GM12878 (cell line): ENCODE results near the gene MORC3. TPM values are rescaled to one million over a fixed set of nuclear protein-coding genes. Genes with fewer than 3 reads are reported as not detected.
A peak's percentile ranks its signal among the peaks of the same experiment; 100 is the strongest.
"Not testable (repeated sequence)": the region's sequence is repeated elsewhere in the genome, so short reads cannot be mapped to it uniquely, and the experiment has no call there.

ENCODE experiments used
- ATAC-seq: fragments of 200-7000 bp; cut with Tn5 transposase; 3 replicates; pipeline ENCODE4 v1.9.1; 2020; ENCODE audit warnings: mild to moderate bottlenecking, moderate library complexity
- BruUV-seq: library from RNA; stranded (reverse); fragments of 400-500 nt; replicated peaks from 2 replicates; lab custom pipeline; 2021; lab: Mats Ljungman, UMichigan
- CTCF ChIA-PET: fragments of 300-600 bp; sonication (Branson Sonifier 250); formaldehyde crosslinking; extraction: SDS; loops from one replicate; lab custom pipeline; 2021; ENCODE audit warnings: inconsistent platforms; lab: Yijun Ruan, JAX
- POLR2A ChIA-PET: fragments of 350-600 bp; formaldehyde crosslinking; extraction: SDS; loops from one replicate; lab custom pipeline; 2021; ENCODE audit warnings: inconsistent platforms; lab: Charles Lee
- RAD21 ChIA-PET: fragments of 300-600 bp; sonication (Branson Sonifier 250); formaldehyde crosslinking; loops from one replicate; lab custom pipeline; 2023; ENCODE audit warnings: antibody characterized with exemption; ENCODE audit not compliant: unreplicated experiment; lab: Charles Lee
- SMC1A ChIA-PET: fragments of 300-600 bp; sonication (Branson Sonifier 250); formaldehyde crosslinking; loops from one replicate; lab custom pipeline; 2023; ENCODE audit not compliant: unreplicated experiment, uncharacterized antibody; lab: Charles Lee
- DNase-seq: peaks from one replicate; pipeline ENCODE4 v3.0.0-alpha.2; 2011; ENCODE audit warnings: low read depth, low spot score
- FAIRE-seq: peaks from 3 replicates; lab custom pipeline; 2011; peaks lifted over from hg19 to GRCh38; lab: Jason Lieb, UNC
- H2AFZ ChIP-seq: 2 replicates; pipeline ENCODE4 v1.6.0; 2011; ENCODE audit warnings: low read depth, low read length, control low read depth; ENCODE audit not compliant: control insufficient read depth
- H3K27ac ChIP-seq: 2 replicates; pipeline ENCODE4 v1.5.1; 2011; ENCODE audit warnings: control low read depth; ENCODE audit not compliant: control insufficient read depth, insufficient read depth
- H3K27me3 ChIP-seq, 2 experiments: replicated peaks in 1 of 2; 2 replicates each; pipeline versions ENCODE4 v1.6.0 to v1.6.1; 2011; ENCODE audit warnings: low read length in 1 of 2; ENCODE audit not compliant: control insufficient read depth in 2 of 2, insufficient read depth in 2 of 2
- H3K36me3 ChIP-seq, 2 experiments: 2 replicates each; pipeline ENCODE4 v1.5.1; 2011; ENCODE audit warnings: low read length in 1 of 2; ENCODE audit not compliant: control insufficient read depth in 2 of 2, insufficient read depth in 2 of 2
- H3K4me1 ChIP-seq: 2 replicates; pipeline ENCODE4 v1.6.1; 2011; ENCODE audit warnings: mild to moderate bottlenecking, low read length, moderate library complexity, mixed read lengths; ENCODE audit not compliant: control insufficient read depth, insufficient read depth
- H3K4me2 ChIP-seq: 2 replicates; pipeline ENCODE4 v1.6.0; 2011; ENCODE audit warnings: control low read depth; ENCODE audit not compliant: control insufficient read depth, insufficient read depth
- H3K4me3 ChIP-seq: fragments of 200-600 bp; sonication (generic); 2 replicates; pipeline ENCODE4 v1.5.1; 2016
- H3K79me2 ChIP-seq: 2 replicates; pipeline ENCODE4 v1.6.0; 2011; ENCODE audit warnings: low read length; ENCODE audit not compliant: control insufficient read depth, insufficient read depth
- H3K9ac ChIP-seq: 2 replicates; pipeline ENCODE4 v1.8.0; 2011; ENCODE audit warnings: low read length, control low read depth, mixed read lengths; ENCODE audit not compliant: control insufficient read depth, insufficient read depth
- H3K9me3 ChIP-seq: replicated peaks from 3 replicates; pipeline ENCODE4 v1.5.1; 2011; ENCODE audit warnings: mild to moderate bottlenecking, low read length; ENCODE audit not compliant: control insufficient read depth, insufficient read depth
- H4K20me1 ChIP-seq: 2 replicates; pipeline ENCODE4 v1.6.0; 2011; ENCODE audit not compliant: control insufficient read depth, insufficient read depth
- CREM ChIP-seq: IDR thresholded peaks from 2 replicates; pipeline ENCODE4 v1.6.1; 2014; ENCODE audit warnings: antibody characterized with exemption, low read depth
- E2F8 ChIP-seq: fragments of 450-650 bp; IDR thresholded peaks from 2 replicates; pipeline ENCODE4 v1.6.1; 2018; ENCODE audit warnings: mild to moderate bottlenecking, low read depth, moderate library complexity; ENCODE audit not compliant: partially characterized antibody
- RAD51 ChIP-seq: fragments of 450-650 bp; IDR thresholded peaks from 2 replicates; pipeline ENCODE4 v1.6.1; 2016; ENCODE audit warnings: moderate library complexity, mild to moderate bottlenecking, inconsistent platforms
- ZNF217 ChIP-seq: fragments of 450-650 bp; IDR thresholded peaks from 2 replicates; pipeline ENCODE4 v1.6.1; 2017; ENCODE audit warnings: antibody characterized with exemption, mild to moderate bottlenecking
- WGBS: methylation state at CpG from one replicate; pipeline ENCODE4 v1.1.6; 2016; ENCODE audit warnings: low lambda C conversion rate; ENCODE audit not compliant: insufficient replicate concordance, insufficient coverage; ENCODE audit errors: missing lambda C conversion rate; 5-methylcytosine and 5-hydroxymethylcytosine counted together
- in situ Hi-C: fragments of 300-500 bp; cut with MboI; formaldehyde crosslinking; loops from 9 replicates; pipeline ENCODE4 v1.14.3; 2018; ENCODE audit warnings: mixed read lengths
- intact Hi-C: fragments of 100-400 bp; cut with micrococcal nuclease; formaldehyde crosslinking; loops from one replicate; pipeline ENCODE4 v1.14.2; 2022; ENCODE audit not compliant: unreplicated experiment
- polyA plus RNA-seq, 11 experiments: library from polyadenylated mRNA; depleted of rRNA in 4 of 11; unstranded in 6 of 11; stranded (reverse) in 5 of 11; fragments of >200 nt; fragmentation: Nextera tagmentation in 4 of 11; fragmentation: Illumina TruSeq in 1 of 11; extraction: Ambion mirVana in 4 of 11; extraction: Trizol in 1 of 11; gene quantifications; 1 replicate in 1 of 11; 2 replicates in 10 of 11; pipeline versions ENCODE4 v1.2.1 to v1.2.3, GENCODE V29; 2011 to 2016; ENCODE audit warnings: inconsistent platforms in 2 of 11, missing spikeins in 2 of 11, low read depth in 1 of 11
- total RNA-seq, 4 experiments: library from RNA; depleted of rRNA in 3 of 4; stranded (reverse); fragments of >200 nt in 3 of 4; fragmentation: Illumina TruSeq in 1 of 4; extraction: Trizol in 1 of 4; gene quantifications; 2 replicates each; pipeline versions ENCODE4 v1.2.1 to v1.2.3, GENCODE V29; 2013 to 2021

The MORC3 gene
- total and polyA plus RNA-seq, 10 of the 15 experiments (the other 5 are each of a cell fraction or from before 2014, with no cell fraction given), result 5.5 to 29.9 (median 16.3) TPM

- 80% methylated on average over 14 of the region's 14 CpGs for WGBS
- FAIRE-seq (no peak), ATAC-seq (no peak), DNase-seq (no peak)
- H3K9me3 ChIP-seq, result no peaks in the 10 kb centered on the region; the same call in 2 of the 3 replicates
- ChIA-PET RAD21 (interaction anchor here (0.5 kb wide), 1 partner anchor 42 kb away, joined by 4 read pairs; no protein-coding TSS in a partner anchor), POLR2A (interaction anchor here (1.0 kb wide), 1 partner anchor 19 kb away, joined by 4 read pairs; no protein-coding TSS in a partner anchor), SMC1A (no interaction called here), CTCF (interaction anchor here (1.0 kb wide), 1 partner anchor 9 kb away, joined by 3 read pairs; no protein-coding TSS in a partner anchor)
- H3K9ac ChIP-seq, result no peak overlapping the region
- no peaks in the 10 kb centered on the region for H4K20me1 ChIP-seq
- in situ Hi-C loops (no loop called here), intact Hi-C loops (no loop called here)
- BruUV-seq, result no TSS peak
- no peaks in the 10 kb centered on the region; a peak in 1 of 4 replicates for H3K27me3 ChIP-seq
- H3K36me3 ChIP-seq, result no peaks in the 10 kb centered on the region
- no peak overlapping the region for H3K4me3 ChIP-seq
- peaks cover 17% of the 10 kb centered on the region for H3K79me2 ChIP-seq
- H3K4me2 ChIP-seq, result no peak overlapping the region
- H3K27ac ChIP-seq, result no peak overlapping the region
- no peak overlapping the region for H2AFZ ChIP-seq
- no peaks in the 10 kb centered on the region; the same call in 1 of the 2 replicates for H3K4me1 ChIP-seq
- no peak for TF ChIP-seq CREM
- TF ChIP-seq, all 136 proteins: peak for 0
These were observed 3.0 kb upstream of the MORC3 start for GRCh38 chr21:36316872-36317484.

GRCh38 chr21:36319406-36319766 lies 611 bp upstream of the MORC3 start:
- FAIRE-seq, H3K36me3 ChIP-seq, H4K20me1 ChIP-seq, BruUV-seq, H3K9me3 ChIP-seq, in situ Hi-C loops, H3K27me3 ChIP-seq, ATAC-seq, intact Hi-C loops, H3K4me1 ChIP-seq, DNase-seq: not testable (repeated sequence)
- WGBS, result 63% methylated on average over 17 of the region's 17 CpGs
- peak overlapping the region; percentile 70 for H3K4me2 ChIP-seq
- ChIA-PET SMC1A (interaction anchor here (1.0 to 4.6 kb wide), 15 partner anchors 10 to 165 kb away, joined by 3 to 50 read pairs (median 4); no protein-coding TSS in a partner anchor), POLR2A (interaction anchor here (0.6 to 5.1 kb wide), 14 partner anchors 10 to 166 kb away, joined by 3 to 56 read pairs (median 5); no protein-coding TSS in a partner anchor), CTCF (interaction anchor here (0.6 to 5.0 kb wide), 10 partner anchors 12 to 169 kb away, joined by 3 to 27 read pairs (median 4); no protein-coding TSS in a partner anchor), RAD21 (interaction anchor here (0.9 to 6.4 kb wide), 15 partner anchors 8 to 193 kb away, joined by 3 to 80 read pairs (median 5); no protein-coding TSS in a partner anchor)
- H3K79me2 ChIP-seq, result peaks cover 39% of the 10 kb centered on the region
- peak overlapping the region; percentile 74 for H3K9ac ChIP-seq
- 0 out of 2 replicates have a peak, but pooled peaks have one; percentile 36 for TF ChIP-seq ZNF217
- TF ChIP-seq RAD51, result peak; percentile 23; the same call in 1 of the 2 replicates
- peak; percentile 37 for TF ChIP-seq E2F8
- H2AFZ ChIP-seq, result peak overlapping the region; percentile 93
- H3K4me3 ChIP-seq, result peak overlapping the region; percentile 81
- peak overlapping the region; percentile 81 for H3K27ac ChIP-seq
